HG03378 (cell line): ENCODE results near the gene GPR142.

Experiments used
- ATAC-seq: cut with Tn5 transposase; IDR thresholded peaks from one replicate; pipeline ENCODE4 v1.9.1; 2021; ENCODE audit warnings: mild to moderate bottlenecking, moderate library complexity; ENCODE audit not compliant: unreplicated experiment

The GPR142 gene

GRCh38 chr17:74367206-74367605 lies at the start of gene GPR142:
TSS of gene GPR142 (plus strand) at chr17:74367506. CDS start at chr17:74369541, 2,035 bp downstream.
- ATAC-seq = no peak

- ATAC-seq = no peak
These were observed 48.9 kb upstream of the GPR142 start for GRCh38 chr17:74318391-74318790.

- ATAC-seq = no peak
These were observed 42.8 kb upstream of the GPR142 start for GRCh38 chr17:74324521-74324920.

- ATAC-seq = no peak
These were observed 41.9 kb upstream of the GPR142 start for GRCh38 chr17:74325376-74325742.

- no peak for ATAC-seq
These were observed 41.4 kb upstream of the GPR142 start, which contains the start of gene KIF19 for GRCh38 chr17:74325743-74326379. TSS of gene KIF19 (plus strand) at chr17:74326226. CDS start at chr17:74326350, 124 bp downstream.

- no peak for ATAC-seq
These were observed 40.8 kb upstream of the GPR142 start for GRCh38 chr17:74326506-74326905.

- ATAC-seq = no peak
These were observed 38.8 kb upstream of the GPR142 start for GRCh38 chr17:74328487-74328886.

- ATAC-seq = no peak
These were observed 37.9 kb upstream of the GPR142 start for GRCh38 chr17:74329378-74329777.

GRCh38 chr17:74330446-74330845 lies 36.9 kb upstream of the GPR142 start:
- ATAC-seq = no peak

GRCh38 chr17:74332017-74332650 lies 35.2 kb upstream of the GPR142 start:
- ATAC-seq = no peak

GRCh38 chr17:74332763-74333283 lies 34.5 kb upstream of the GPR142 start:
- no peak for ATAC-seq

GRCh38 chr17:74334393-74335039 lies 32.8 kb upstream of the GPR142 start:
- no peak for ATAC-seq

- no peak for ATAC-seq
These were observed 31.7 kb upstream of the GPR142 start for GRCh38 chr17:74335529-74336062.

- no peak for ATAC-seq
These were observed 31.0 kb upstream of the GPR142 start for GRCh38 chr17:74336307-74336706.

GRCh38 chr17:74337834-74338500 lies 29.3 kb upstream of the GPR142 start:
- no peak for ATAC-seq

GRCh38 chr17:74339537-74340195 lies 27.6 kb upstream of the GPR142 start:
- ATAC-seq = no peak

- ATAC-seq = no peak
These were observed 26.8 kb upstream of the GPR142 start for GRCh38 chr17:74340470-74341023.

GRCh38 chr17:74342224-74342623 lies 25.1 kb upstream of the GPR142 start:
- no peak for ATAC-seq

GRCh38 chr17:74343121-74343520 lies 24.2 kb upstream of the GPR142 start:
- no peak for ATAC-seq
